ENCODE results near the gene FCMR.

- TF ChIP-seq EZH2 (IDR thresholded peaks at IDR 0.05; ENCODE audit: borderline replicate concordance, insufficient read depth, low read depth, low read length, poor library complexity, severe bottlenecking) (no peak), CTCF (IDR thresholded peaks at IDR 0.05) (no peak)
Observed at GRCh38 chr1:206867716-206868115, 54.0 kb downstream of the FCMR start.

All from B cell (primary cell).